Measurements from ENCODE around the gene RAB1A. TPM values are rescaled to one million over a fixed set of nuclear protein-coding genes. Genes with fewer than 3 reads are reported as not detected.
A peak's percentile ranks its signal among the peaks of the same experiment; 100 is the strongest.

RAB1A gene
- total and polyA plus RNA-seq, 9 of the 15 experiments (the other 6 are each of a cell fraction or from before 2014, with no cell fraction given), result 43.8 to 163 (median 67.7) TPM

- TF ChIP-seq, protein P1, sequence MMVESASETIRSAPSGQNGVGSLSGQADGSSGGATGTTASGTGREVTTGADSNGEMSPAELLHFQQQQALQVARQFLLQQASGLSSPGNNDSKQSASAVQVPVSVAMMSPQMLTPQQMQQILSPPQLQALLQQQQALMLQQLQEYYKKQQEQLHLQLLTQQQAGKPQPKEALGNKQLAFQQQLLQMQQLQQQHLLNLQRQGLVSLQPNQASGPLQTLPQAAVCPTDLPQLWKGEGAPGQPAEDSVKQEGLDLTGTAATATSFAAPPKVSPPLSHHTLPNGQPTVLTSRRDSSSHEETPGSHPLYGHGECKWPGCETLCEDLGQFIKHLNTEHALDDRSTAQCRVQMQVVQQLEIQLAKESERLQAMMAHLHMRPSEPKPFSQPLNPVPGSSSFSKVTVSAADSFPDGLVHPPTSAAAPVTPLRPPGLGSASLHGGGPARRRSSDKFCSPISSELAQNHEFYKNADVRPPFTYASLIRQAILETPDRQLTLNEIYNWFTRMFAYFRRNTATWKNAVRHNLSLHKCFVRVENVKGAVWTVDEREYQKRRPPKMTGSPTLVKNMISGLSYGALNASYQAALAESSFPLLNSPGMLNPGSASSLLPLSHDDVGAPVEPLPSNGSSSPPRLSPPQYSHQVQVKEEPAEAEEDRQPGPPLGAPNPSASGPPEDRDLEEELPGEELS (CRISPR knock-in tag; IDR thresholded peaks at IDR 0.05; ENCODE audit: borderline replicate concordance), result no peak
- TF ChIP-seq GMEB1 (CRISPR knock-in tag; IDR thresholded peaks at IDR 0.05) (peak; percentile 71), ARID3A (IDR thresholded peaks at IDR 0.05; ENCODE audit: borderline replicate concordance, low read depth, low read length) (no peak), NONO (IDR thresholded peaks at IDR 0.05; ENCODE audit: low read depth in 2 of 2, low read length in 1 of 2) (no peak), MEIS2 (IDR thresholded peaks at IDR 0.05; ENCODE audit: partially characterized antibody) (peak; percentile 71), ELK1 (CRISPR knock-in tag; IDR thresholded peaks at IDR 0.05) (no peak), ADNP (tag; IDR thresholded peaks at IDR 0.05) (no peak), FOSL1 (tag; conservative IDR thresholded peaks at IDR 0.05) (peak; percentile 85), PHTF2 (CRISPR knock-in tag; IDR thresholded peaks at IDR 0.05) (no peak)
- TF ChIP-seq, protein P2, sequence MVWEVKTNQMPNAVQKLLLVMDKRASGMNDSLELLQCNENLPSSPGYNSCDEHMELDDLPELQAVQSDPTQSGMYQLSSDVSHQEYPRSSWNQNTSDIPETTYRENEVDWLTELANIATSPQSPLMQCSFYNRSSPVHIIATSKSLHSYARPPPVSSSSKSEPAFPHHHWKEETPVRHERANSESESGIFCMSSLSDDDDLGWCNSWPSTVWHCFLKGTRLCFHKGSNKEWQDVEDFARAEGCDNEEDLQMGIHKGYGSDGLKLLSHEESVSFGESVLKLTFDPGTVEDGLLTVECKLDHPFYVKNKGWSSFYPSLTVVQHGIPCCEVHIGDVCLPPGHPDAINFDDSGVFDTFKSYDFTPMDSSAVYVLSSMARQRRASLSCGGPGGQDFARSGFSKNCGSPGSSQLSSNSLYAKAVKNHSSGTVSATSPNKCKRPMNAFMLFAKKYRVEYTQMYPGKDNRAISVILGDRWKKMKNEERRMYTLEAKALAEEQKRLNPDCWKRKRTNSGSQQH (CRISPR knock-in tag; IDR thresholded peaks at IDR 0.05), result peak; percentile 33; the same call in 1 of the 2 replicates
- TF ChIP-seq, protein P3, sequence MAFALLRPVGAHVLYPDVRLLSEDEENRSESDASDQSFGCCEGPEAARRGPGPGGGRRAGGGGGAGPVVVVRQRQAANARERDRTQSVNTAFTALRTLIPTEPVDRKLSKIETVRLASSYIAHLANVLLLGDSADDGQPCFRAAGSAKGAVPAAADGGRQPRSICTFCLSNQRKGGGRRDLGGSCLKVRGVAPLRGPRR (CRISPR knock-in tag; IDR thresholded peaks at IDR 0.05), result no peak
- TF ChIP-seq, protein P4, sequence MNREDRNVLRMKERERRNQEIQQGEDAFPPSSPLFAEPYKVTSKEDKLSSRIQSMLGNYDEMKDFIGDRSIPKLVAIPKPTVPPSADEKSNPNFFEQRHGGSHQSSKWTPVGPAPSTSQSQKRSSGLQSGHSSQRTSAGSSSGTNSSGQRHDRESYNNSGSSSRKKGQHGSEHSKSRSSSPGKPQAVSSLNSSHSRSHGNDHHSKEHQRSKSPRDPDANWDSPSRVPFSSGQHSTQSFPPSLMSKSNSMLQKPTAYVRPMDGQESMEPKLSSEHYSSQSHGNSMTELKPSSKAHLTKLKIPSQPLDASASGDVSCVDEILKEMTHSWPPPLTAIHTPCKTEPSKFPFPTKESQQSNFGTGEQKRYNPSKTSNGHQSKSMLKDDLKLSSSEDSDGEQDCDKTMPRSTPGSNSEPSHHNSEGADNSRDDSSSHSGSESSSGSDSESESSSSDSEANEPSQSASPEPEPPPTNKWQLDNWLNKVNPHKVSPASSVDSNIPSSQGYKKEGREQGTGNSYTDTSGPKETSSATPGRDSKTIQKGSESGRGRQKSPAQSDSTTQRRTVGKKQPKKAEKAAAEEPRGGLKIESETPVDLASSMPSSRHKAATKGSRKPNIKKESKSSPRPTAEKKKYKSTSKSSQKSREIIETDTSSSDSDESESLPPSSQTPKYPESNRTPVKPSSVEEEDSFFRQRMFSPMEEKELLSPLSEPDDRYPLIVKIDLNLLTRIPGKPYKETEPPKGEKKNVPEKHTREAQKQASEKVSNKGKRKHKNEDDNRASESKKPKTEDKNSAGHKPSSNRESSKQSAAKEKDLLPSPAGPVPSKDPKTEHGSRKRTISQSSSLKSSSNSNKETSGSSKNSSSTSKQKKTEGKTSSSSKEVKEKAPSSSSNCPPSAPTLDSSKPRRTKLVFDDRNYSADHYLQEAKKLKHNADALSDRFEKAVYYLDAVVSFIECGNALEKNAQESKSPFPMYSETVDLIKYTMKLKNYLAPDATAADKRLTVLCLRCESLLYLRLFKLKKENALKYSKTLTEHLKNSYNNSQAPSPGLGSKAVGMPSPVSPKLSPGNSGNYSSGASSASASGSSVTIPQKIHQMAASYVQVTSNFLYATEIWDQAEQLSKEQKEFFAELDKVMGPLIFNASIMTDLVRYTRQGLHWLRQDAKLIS (CRISPR knock-in tag; IDR thresholded peaks at IDR 0.05), result 0 out of 2 replicates have a peak, but pooled peaks have one; percentile 31
Measured at GRCh38 chr2:65129826-65130663, at the start of gene RAB1A (continued).

Data from K562 (cell line).